Retinal pigment epithelial cell (primary cell): ENCODE measurements around the gene CMBL.

Source experiments
- DNase-seq: peaks from one replicate; pipeline ENCODE4 v3.0.0-alpha.2; 2010; ENCODE audit warnings: low read depth
- H3K4me3 ChIP-seq: 2 replicates; pipeline ENCODE4 v1.5.1; 2011; ENCODE audit warnings: mild to moderate bottlenecking, low read length, control low read depth, moderate library complexity
- TF ChIP-seq, protein P1 (sequence below): conservative IDR thresholded peaks from 2 replicates; pipeline ENCODE4 v1.5.1; 2011; ENCODE audit warnings: low read depth, low read length, control low read depth, inconsistent platforms

Gene CMBL

DNA sequence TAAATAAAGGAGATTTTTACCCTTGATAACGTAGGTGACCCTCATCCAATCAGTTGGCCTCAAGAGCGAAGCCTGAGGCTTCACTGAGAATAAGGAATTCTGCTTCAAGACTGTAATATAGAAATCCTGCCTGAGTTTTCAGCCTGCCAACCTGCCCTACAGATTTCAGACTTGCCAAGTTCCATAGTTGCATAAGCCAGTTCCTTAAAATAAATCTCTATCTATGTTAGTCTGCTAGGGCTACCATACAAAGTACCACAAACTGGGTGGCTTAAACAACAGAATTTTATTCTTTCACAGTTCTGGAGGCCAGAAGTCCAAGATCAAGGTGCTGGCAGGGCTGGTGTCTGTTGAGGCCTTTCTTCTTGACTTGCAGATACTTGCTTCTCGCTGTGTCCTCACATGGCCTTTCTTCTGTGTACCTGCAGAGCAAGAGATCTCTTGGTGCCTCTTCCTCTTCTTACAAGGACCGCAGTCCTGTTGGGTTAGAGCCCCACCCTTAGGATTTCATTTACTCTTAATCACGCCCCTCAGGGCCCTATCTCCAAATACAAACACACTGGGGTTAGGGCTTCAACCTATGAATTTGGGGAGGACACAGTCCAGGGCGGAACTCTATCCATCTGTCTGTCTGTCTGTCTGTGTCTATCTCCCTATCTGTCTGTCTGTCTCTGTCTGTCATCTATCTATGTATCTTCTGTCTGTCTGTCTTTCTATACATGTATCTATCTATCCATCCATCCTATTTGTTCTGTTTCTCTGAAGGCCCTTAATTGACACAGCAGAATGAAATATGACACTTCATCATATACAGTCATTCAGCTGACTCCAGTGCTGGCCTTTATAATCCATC, 17.0 kb upstream of the CMBL start:
- no peak for DNase-seq
- TF ChIP-seq, protein P1, sequence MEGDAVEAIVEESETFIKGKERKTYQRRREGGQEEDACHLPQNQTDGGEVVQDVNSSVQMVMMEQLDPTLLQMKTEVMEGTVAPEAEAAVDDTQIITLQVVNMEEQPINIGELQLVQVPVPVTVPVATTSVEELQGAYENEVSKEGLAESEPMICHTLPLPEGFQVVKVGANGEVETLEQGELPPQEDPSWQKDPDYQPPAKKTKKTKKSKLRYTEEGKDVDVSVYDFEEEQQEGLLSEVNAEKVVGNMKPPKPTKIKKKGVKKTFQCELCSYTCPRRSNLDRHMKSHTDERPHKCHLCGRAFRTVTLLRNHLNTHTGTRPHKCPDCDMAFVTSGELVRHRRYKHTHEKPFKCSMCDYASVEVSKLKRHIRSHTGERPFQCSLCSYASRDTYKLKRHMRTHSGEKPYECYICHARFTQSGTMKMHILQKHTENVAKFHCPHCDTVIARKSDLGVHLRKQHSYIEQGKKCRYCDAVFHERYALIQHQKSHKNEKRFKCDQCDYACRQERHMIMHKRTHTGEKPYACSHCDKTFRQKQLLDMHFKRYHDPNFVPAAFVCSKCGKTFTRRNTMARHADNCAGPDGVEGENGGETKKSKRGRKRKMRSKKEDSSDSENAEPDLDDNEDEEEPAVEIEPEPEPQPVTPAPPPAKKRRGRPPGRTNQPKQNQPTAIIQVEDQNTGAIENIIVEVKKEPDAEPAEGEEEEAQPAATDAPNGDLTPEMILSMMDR = no peak

DNA sequence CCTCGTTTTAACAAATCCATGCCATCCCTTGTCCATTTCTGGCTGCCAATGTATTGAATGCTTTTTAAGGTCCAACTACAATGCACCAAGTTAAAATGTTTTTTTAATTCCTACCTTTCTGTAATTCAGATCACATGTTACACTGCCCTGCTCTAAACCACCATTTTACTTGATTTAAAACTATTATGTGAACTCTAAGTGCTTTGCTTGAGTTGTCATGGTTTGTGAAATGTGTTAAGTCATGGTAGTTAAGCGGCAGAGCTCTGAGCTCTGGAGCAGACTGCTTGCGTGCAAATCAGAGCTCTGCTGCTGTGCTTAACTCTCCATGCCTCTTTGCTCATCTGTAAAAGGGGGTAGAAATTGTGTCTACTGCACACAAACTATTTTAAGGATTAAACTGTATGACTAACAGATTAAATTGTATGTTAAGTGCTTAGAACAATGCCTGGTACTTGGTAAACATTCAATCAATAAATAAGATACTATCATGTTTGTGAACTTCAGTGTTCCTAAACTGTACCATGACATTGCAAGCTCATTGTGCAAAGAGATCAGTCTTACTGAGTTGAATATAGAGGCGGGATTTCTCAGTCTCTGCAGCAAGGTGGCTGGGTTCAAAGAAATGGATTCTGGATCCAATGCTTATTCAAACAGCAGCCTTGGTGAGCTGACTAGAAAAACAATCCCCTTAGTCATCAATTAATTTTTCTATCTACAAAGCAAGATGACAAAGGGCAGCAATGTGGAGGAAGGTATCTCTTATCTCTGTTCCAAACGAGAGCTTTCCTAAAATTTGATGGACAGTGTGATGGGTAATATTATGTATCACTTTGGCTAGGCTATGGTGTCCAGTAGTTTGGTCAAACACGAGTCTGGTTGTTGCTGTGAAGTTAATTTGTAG, 16.1 kb upstream of the CMBL start:
- H3K4me3 ChIP-seq = no peak overlapping the region
- no peak for DNase-seq
- TF ChIP-seq, protein P1 = no peak

More for the DNA sequence above, 17.0 kb upstream of the CMBL start:
- H3K4me3 ChIP-seq = no peak overlapping the region

DNA sequence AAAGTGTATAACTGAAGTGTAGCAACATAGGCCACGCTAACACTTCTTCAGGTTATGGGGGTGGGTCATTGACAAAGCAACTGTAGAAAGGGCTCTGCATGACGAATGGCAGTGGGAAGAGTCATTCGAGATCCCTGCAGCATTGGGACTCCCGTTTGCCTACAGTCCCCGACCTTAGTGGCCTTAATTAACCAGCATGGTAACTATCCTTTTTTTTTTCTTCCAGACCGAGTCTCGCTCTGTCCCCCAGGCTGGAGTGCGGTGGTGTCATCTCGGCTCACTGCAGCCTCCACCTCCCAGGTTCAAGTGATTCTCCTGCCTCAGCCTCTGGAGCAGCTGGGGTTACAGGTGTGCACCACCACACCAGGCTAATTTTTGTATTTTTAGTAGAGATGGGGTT, 14.2 kb upstream of the CMBL start:
- no peak overlapping the region for H3K4me3 ChIP-seq
- TF ChIP-seq, protein P1 = no peak
- no peak for DNase-seq

DNA sequence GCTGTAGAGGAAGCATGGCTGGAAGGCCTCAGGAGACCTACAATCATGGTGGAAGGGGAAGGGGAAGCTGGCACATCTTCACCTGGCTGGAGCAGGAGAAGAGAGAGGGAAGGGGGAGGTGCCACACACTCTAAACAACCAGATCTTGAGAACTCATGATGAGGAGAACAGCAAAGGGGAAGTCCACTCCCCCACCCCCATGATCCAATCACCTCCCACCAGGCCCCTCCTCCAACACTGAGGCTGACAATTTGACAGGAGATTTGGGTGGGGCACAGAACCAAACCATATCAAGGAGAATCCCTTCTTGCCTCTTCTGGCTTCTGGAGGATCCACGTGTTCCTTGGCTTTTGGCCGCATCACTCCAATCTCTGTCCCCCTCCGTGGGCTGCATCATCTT, 13.1 kb upstream of the CMBL start:
- TF ChIP-seq, protein P1 = no peak
- no peak overlapping the region for H3K4me3 ChIP-seq
- no peak for DNase-seq

DNA sequence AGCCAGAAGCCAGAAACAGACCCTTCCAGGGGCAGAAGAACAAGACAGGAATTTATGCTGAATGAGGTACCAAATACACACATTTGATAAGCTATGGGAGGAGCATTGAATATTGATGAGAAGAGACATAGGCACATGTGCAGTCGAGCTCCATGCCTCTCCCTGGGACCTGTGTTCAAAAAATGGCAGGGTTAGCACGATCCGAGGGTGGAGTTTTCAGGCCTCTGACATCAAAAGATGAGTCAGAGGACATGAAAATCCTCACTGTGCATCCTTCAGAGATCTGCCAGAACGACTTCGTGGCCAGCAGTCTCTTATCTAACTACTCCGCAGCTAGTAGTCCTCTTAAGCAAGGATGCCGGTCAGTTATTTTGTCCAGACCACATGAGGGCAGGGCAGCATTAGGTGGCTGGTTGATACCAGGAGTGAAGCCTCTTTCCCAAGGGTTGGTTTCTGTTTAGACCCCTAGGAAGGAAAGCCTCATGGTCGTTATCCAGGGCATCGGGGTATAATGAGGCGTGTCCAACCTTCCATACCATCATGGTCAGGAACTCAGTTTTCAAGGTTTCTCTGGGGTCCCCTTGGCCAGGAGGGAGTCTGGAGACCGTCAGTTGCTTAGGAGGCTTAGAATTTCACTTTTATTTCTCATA, 11.6 kb upstream of the CMBL start:
- no peak for DNase-seq
- H3K4me3 ChIP-seq = no peak overlapping the region
- TF ChIP-seq, protein P1 = no peak

DNA sequence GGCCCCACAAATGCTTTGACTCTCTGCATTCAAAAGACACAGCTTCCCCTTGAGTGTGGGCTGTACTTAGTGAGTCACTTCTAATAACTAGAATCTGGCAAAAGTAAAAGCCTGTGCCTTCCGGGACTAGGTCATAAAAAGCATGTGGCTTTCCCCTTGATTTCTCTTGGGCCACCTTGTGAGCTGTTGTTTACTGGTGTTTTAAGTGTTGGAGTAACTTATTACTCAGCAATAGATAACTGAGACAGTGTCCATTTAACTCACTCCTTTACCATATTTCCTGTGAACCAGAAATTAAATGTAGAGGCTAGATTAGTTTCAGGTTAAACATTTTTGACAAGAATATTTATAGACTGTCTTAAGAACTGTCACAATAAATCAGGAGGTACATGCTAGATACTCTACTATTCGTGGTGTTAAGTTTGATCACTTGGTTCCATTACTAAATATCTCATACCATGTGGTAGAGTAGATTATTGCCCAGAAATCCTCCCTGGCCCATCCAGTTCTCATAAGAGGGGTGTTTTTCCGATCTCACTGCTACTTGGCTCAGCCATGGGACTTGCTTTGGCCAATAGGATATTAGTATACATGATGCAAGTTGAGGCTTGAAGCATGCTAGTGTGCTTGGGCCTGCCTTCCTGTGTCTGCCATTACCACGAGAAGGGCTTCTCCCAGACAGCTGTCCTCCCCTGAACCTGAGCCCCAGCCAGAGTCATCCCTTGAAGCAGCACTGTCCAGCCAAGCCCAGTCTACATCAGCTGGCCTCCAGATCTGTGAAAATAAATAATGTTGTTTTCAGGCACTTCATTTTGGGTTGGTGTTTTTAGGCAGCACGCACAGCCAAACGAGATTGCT, 10.4 kb upstream of the CMBL start:
- DNase-seq = no peak
- TF ChIP-seq, protein P1 = no peak
- no peak overlapping the region for H3K4me3 ChIP-seq
